Activated T-cell treated with anti-CD3 and anti-CD28 coated beads, Interleukin-2, amount 50 U/mL, for 48 hours (primary cell): Measurements from ENCODE around the gene REC114.
"Not testable (repeated sequence)": the region's sequence is repeated elsewhere in the genome, so short reads cannot be mapped to it uniquely, and the experiment has no call there.

Source experiments
- DNase-seq, 2 experiments: peaks; one replicate each; pipeline ENCODE4 v3.0.0-alpha.2; 2020

REC114 gene

DNA sequence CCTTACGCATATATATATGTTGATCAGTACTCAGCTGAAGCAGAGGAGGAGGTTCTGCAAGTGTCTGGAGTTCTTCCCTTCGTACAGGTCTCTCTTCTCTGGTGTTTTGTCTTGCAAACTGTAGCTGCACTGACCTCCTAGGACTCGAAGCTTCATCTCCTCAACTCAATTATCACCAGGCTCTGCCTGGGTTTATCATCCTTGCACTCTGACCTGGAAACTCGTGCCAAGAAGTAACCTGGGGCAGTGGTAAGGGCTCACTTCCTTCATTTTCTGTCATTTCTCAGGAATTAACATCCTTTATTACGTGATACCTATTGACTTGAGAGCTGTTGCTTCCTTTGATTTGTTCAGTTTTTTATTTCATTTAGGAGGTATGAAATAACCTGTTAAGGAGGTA is 14.4 kb downstream of the REC114 start:
- DNase-seq, result no peak

DNA sequence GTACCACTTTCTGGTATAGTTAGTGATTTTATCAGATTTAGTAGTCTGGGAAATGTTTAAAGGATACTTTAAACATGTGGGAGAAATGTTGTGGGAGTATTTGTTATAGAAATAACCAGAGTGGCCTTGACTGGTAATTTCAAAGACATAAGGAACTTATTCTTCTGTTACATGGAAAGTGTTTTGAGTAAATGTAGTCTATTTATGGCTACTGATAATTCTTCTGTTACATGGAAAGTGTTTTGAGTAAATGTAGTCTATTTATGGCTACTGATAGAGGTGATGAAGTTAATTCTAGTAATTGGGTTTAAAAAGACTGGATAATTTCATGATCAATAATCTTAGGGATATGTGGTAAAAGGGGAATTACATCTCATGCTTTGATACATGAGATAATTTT is 17.7 kb downstream of the REC114 start:
- no peak for DNase-seq

DNA sequence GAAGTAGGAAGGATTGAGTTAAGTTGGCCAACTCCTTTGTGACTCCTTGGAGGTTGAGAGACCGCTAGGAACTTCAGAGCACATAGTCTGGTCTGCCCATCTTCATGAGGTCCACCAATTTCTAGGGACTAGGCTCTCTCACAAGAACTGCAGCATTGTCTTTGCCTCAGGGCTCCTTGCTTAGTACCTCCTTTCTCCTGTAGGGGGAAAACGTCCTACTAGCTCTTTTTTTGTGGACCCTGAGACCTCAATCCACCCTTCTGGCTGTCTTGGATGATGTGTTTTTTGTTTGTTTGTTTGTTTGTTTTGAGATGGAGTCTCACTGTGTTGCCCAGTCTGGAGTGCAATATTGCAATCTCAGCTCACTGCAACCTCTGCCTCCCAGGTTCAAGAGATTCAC is 21.6 kb downstream of the REC114 start:
- no peak for DNase-seq

DNA sequence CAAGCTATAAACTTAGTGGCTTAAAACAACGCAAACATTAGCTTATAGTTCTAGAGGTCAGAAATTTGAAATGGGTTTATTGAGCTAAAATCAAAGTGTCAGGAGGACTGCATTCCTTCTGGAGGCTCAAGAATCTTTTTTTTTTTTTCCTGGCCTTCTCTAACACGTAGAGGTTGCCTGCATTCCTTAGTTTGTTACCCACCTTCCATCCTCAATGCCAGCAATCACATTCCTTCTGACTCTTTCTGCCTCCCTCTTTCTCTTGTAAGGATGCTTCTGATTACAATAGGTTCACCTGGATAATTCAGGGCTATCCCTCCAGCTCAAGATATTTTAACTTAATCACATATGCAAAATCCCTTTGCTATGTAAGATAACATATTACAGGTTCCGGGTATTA is 24.8 kb downstream of the REC114 start:
- no peak for DNase-seq

DNA sequence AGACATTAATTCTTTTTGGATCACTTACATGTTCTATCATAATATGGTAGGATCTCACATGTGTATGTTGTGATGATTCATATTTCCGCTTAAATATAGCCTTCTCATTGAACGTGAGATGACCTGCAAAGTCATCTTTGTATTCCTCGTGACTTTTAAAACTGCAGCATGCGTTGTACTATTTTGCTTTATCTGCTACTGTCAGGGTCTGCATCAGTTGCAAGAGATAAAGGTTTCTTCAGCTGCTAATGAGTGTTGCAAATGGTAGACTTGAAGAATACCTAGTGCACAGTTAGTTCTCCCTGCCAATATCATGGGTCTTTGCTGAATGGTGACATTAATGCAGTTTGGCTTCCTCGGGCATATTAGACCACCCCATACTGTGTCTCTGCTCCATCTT is 31.8 kb downstream of the REC114 start:
- no peak for DNase-seq

DNA sequence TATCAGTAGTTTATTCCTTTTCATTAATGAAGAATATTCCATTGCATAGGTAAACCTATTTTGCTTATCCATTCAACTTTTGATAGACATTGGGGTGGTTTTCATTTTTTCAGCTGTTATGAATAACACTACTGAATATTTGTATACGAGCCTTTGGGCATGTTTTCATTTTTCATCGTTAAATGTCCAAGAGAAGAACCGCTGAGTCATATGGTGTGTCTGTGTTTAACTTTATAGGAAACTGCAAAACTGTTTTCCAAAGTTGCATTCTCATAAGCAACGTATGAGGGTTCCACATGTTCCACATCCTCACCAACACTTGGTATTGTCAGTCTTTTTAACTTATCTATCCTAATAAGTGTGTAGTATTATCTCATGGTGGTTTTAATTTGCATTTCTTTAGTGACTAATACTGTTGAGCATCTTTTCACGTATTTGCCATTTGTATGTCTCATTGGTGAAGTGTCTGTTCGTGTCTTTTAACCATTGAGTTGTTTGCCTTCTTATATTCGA is 33.8 kb downstream of the REC114 start:
- DNase-seq, result no peak

DNA sequence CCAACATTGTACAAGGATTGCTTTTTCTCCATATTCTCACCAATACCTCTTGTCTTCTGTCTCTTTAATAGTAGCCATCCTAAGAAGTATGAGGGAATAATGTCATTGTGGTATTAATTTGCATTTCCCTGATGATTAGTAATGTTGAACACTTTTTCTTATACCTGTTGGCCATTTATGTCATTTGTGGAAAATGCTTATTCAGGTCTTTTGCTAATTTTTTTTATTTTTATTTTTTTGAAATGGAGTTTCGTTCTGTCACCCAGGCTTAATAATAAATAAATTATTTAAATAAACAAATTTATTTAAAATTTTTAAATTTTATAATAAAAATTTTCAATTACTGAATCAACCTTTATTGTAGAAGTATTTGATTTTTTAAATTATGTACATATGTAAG is 37.1 kb downstream of the REC114 start:
- DNase-seq, result no peak

DNA sequence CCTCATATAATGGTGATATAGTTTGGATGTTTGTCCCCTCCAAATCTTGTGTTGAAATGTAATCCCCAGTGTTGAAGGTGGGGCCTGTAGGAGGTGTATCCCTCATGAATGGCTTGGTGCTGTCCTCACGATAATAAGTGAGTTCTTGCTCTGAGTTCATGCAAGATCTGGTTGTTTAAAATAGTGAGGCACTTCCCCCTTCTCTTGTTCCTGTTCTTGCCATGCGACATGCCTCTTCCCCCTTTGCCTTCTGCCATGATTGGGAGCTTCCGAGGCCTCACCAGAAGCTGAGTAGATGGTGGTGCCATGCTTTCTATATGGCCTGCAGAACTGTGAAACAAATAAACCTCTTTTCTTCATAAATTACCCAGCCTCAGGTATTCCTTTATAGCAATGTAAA is 39.2 kb downstream of the REC114 start:
- no peak for DNase-seq

DNA sequence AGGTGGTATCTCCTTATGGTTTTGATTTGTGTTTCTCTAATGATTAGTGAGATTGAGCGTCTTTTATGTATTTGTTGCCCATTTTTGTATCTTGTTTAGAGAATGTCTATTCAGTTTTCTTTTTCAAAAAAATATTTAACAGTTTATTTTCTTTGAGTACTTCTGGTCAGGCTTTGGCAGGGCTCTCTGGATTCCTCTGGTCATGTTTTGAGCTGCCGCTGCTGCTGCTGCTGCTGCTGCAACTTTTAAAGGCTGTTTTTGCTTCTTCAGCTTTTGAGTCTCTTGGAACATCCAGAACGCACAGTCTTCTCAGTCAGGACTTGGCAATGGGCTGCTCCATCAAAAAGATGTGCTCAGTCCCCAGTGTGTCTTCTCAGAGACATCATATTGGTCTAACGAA is 40.1 kb downstream of the REC114 start:
- no peak for DNase-seq

DNA sequence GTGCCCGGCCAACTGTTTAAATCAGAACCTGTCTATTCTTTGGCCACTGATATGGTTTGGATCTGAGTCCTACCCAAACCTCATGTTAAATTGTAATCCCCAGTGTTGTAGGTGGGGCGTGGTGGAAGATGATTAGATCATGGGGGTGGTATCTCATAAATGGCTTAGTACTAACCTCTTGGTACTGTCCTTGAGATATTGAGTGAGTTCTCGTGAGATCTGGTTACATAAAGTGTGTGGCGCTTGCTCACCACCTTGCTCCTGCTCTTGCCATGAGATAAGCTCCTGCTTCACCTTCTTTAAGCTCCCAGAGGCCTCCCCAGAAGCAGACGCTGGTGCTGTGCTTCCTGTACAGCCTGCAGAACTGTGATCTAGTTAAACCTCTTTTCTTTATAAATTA is 42.4 kb downstream of the REC114 start:
- DNase-seq, result no peak

DNA sequence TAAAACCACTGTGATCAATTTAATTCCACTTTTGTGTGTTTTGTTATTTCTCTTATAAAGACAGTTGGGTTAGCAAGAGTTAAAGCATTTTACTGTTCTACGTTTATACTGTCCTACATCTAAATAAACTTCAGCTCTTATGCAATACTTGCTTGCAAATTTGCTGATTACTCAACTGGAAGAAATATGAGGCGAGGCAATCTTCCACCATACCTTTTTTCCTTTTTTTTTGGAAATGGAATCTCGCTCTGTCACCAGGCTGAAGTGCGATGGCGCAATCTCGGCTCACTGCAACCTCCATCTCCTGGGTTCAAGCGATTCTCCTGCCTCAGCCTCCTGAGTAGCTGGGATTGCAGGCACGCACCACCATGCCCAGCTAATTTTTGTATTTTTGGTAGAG is 42.9 kb downstream of the REC114 start:
- DNase-seq, result not testable (repeated sequence)

DNA sequence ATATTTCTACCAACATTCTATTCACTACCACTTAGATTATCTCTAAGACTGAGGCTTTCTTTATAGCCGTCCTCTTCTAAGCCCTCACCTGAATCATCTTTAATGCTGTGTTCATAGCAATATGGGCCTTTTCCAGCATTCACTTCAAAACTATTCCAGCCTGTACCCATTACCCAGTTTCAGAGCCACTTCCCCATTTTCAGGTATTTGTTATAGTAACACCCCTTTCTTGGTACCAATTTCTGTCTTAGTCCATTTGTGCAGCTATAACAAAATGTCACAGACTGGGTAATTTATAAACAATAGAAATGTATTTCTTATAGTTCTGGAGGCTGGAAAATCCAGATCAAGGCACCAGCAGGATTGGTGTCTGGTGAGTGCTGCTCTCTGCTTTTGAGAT is 45.7 kb downstream of the REC114 start:
- no peak for DNase-seq

DNA sequence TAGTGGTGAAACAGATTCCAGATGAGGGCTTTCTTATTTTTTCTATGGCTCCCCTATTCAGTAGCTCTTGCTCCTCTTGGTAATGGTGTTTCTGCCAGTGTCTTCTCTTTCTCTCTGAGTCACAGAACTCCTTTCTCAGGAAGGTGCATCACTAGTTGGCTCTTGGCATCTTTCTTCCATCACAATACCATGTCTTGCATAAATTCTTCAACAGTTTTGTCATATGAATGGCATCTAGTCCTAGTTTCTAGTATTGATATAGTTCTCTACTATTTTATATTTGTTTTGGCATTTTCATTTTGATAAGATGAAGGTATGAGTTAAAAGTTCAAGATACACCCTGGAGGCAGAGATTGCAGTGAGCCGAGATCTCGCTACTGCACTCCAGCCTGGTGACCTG is 51.0 kb downstream of the REC114 start:
- DNase-seq, result no peak

DNA sequence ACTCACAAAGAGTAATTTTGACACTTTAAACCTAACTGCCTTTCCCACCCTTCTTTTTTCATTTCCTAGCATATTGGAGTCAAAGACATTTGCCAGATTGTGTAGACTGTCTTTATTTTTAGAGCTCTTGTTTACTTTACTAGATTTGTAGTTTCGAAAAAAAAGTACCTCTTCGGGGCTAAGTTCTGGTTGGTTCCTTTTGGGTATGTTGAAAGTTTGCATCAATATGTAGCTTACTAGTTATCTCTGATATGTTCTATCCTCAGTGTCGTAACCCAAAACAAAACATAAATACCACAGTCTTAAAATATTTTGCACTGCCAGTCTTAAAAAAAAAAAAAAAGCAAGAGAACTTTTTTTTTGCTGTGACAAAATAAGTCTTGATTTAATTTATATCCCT is 52.2 kb downstream of the REC114 start:
- DNase-seq, result no peak

DNA sequence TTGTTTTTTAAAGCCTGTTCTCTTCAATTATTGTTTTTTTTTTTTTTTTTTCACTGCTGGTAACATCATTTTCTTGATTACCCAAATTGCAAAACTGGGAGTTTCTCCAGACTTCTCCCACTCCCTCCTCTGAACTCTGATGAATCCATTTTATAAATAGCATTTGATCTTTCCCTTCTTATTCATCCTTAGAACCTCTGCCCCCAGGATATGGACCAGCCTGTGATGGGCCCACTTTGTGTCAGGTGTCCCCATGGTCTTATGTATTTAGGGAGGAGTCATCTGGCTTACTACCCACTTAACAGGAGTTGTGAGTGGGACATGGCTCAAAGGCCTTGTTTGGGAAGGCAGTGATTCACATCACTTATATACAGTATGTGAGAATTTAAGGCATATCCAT is 57.7 kb downstream of the REC114 start:
- no peak for DNase-seq

DNA sequence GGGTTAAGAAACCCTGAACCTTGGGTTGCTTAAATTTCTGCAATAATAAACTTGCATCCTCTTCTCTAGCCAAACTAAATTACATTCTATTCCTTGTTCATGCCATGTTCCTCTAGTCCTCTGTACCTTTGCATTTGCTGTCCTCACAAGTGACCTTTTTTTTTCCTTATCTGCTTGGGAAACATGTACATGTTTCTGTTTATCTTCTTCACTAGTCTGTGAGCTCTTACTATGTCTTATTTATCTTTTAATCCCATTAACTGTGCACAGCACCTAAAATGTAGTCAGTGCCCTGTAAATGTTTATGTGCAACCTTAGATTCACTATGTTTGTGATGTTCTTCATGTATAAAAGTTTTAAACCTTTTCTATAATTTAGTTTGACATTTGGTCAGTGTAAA is 61.9 kb downstream of the REC114 start:
- DNase-seq, result no peak

DNA sequence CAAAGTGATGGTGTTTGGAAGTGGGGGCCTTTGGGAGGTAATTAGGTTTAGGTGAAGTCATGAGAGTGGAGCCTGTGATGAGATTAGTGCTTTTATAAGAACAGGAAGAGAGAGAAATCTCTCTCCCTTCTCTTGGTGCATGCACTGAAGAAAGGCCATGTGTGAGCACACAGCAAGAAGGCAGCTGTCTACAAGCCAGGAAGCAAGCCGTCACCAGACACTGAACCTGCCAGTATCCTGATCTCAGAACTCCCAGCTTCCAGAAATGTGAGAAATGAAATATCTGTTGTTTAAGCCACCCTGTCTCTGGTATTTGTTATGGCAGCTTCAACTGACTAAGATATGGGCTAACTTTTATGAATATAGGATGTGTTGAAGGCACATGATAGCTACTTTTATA is 72.6 kb downstream of the REC114 start:
- no peak for DNase-seq

DNA sequence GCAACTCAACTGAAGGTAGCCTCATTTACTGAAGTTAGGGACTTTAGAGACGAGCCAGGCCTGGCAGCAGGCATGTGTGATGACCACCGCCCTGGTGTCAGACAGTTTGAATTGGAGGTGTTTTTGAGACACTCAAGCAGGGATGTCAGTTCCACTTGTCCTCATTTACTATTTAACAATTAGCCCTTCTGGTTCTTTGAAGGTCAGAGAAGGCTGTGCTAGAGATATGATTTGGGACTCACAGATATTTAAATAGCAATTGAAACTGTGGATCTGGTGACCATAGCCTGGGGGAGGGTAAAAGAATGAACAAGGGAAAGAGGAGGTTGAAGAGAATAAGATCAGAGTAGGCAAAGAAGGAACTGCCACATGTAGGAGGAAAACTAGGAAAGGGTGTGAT is 74.6 kb downstream of the REC114 start:
- DNase-seq, result no peak

DNA sequence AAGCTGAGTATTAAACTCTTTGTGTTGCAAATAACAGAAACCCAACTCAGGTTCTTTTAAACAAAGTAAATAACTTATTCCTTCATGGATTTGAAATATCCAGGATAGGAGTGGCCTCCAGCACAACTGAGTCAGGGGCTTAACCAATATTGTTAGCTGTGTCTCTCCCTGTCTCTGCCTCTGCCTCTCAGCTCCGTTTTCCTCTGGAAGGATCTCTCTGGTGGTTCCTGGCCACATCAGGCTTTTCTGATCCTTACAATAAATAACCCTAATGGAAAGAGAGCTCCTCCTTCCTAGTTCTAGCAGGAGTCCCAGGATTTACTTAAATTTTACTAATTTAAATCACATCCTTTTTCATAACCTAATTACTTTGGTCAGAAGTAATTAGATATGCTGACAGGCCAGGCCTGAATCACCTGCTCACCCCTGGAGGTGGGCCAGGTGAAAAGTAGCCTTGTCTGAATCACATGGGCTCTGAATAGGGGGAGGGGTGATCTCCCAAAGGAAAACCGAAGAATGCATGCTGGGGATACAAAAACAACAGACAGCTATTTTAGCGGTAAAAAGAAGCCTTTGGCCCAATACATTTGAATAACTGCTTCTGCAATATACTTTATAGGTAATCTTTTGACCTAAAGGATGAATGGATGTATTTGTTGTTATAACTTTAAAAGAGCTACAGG is 75.4 kb downstream of the REC114 start:
- DNase-seq, result no peak

DNA sequence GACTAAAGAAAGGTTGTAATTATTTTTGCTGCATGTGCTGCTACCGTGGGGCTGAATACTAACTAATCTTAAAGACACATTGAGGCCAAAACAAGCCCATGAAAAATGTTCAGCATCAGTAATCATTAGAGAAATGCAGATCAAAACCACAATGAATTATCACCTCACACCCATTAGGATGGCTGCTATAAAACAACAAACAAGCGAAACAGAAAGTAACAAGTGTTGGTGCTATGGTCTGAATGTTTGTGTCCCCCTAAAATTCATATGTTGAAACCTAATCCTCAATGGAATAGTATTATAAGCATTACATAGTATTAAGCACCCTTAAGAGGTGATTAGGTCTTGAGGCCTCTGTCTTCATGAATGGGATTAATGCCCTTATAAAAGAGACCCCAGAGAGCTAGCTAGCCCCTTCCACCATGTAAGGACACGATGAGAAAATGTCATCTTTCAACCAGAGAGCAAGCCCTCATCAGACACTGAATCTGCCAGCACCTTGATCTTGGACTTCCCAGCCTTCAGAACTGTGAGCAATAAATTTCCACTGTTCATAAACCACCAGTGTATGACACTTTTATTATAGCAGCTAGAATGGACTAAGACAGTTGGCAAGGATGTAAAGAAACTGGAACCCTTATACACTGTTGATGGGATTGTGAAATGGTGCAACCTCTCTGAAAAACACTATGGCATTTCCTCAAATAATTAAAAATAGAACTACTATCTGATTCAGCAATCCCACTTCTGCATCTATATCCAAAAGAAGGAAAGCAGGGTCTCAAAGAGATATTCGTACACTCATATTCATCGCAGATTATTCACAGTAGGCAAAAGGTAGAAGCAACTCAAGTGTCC is 76.1 kb downstream of the REC114 start:
- DNase-seq, result no peak

DNA sequence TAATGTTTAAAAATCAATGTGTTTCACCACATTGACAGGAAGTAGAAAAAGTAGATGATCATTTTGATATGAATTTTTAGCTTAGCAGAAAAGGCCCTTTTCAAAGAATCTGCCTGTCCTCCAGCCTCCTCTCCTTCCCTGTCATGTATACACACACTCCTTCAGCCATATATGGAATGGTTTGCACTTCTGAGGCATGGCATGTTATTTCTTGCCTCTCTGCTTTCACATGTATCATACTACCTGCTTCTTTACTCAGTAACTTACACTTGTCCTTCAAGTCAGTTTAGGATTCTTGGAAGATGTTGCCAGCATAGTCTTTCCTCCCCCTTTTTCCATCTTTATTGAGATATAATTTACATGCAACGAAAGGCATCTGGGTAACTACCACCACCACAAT is 79.0 kb downstream of the REC114 start:
- DNase-seq, result no peak

DNA sequence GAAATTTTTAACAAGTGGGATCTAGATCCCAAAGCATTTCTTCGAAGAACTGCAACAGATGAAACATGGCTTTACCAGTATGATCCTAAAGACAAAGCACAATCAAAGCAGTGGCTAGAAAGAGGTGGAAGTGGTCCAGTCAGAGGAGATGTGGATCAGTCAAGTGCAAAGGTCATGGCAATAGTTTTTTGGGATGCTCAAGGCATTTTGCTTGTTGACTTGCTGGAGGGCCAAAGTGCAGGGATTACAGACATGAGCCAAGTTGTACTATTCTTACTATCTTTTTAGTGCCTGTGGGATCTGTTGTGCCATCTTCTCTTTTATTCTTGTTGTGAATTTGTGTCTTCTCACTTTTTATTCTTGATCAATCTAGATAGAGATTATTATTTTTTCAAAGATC is 82.0 kb downstream of the REC114 start:
- no peak for DNase-seq

DNA sequence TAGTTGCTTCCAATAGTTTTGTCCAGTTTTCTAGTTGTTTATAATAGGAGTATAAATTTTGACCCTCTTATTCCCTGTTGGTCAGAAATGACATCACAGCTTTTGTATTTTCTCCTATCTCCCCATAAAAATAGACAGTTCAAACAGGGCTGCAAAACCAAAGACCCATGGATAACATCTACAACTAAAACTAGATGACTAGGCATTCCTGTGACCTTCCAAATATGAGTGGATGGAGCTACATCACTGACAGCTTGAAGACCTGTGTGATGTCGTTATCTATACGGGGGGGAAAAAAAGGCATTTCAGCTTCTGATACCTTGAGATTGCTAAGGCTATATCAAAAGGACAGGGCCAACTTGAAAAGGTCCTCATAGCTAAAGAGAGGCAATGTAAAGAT is 84.6 kb downstream of the REC114 start:
- DNase-seq, result no peak

DNA sequence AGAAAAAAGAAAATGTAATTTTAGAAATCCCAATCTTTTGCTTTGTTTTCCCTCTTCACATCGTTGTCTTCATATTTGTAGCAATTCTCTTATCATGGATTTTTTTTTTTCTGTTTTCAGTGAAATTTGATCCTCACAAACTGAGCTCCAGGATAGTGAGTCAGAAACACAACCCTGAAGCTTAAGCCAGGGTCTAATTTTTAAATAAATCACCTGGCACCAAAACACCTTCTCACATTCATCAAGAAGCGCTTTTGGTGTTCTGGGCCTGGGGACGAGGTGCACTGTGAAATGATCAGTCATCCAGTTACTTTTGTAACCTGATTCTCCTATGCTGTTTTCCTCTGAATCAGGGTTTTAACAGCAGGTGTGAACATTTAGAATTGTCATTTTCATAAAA is 87.7 kb downstream of the REC114 start:
- no peak for DNase-seq

DNA sequence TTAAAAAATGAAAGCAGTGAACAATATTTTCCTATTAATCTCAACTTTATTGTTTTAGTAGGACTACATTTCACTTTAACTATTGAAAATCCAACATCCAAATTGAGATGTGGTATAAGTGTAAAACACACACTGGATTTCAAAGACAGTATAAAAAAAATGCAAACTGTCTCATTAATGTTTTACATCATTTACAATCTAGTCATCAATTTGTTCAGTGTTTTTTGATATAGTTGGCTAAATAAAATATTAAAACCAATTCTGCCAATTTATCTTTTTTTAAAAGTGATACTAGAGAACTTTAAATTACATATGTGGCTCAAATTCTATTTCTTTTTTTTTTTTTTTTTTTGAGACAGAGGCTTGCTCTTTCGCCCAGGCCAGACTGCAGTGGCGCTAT is 95.2 kb downstream of the REC114 start:
- no peak for DNase-seq
